Right ventricle myocardium superior (tissue), 1 donor: ENCODE results near the gene NLGN1. TPM values are rescaled to one million over a fixed set of nuclear protein-coding genes. Genes with fewer than 3 reads are reported as not detected.
"Not testable (repeated sequence)": the region's sequence is repeated elsewhere in the genome, so short reads cannot be mapped to it uniquely, and the experiment has no call there.

Source experiments
- ATAC-seq: fragments of 200-7000 bp; cut with Tn5 transposase; one replicate; pipeline ENCODE4 v1.9.1; 2020; ENCODE audit warnings: mild to moderate bottlenecking; ENCODE audit not compliant: poor library complexity
- DNase-seq: peaks from one replicate; pipeline ENCODE4 v3.0.0-alpha.2; 2020
- intact Hi-C: fragments of 100-400 bp; cut with DNase I; formaldehyde crosslinking; loops from one replicate; pipeline ENCODE4 v1.11.2; 2022
- total RNA-seq: library from RNA; stranded (reverse); fragmentation: NEBNext Ultra II Directional; extraction: Animal tissue kit (Norgen Biotek cat#: 25700); gene quantifications from one replicate; pipeline ENCODE4 v1.2.1, GENCODE V29; 2021
- donor health status: DM: no; HTN: yes; CAD: no; lungs with severe emphysema.

NLGN1 gene
- total RNA-seq, 1 donor from 2014 or later, result 7.8 TPM

DNA sequence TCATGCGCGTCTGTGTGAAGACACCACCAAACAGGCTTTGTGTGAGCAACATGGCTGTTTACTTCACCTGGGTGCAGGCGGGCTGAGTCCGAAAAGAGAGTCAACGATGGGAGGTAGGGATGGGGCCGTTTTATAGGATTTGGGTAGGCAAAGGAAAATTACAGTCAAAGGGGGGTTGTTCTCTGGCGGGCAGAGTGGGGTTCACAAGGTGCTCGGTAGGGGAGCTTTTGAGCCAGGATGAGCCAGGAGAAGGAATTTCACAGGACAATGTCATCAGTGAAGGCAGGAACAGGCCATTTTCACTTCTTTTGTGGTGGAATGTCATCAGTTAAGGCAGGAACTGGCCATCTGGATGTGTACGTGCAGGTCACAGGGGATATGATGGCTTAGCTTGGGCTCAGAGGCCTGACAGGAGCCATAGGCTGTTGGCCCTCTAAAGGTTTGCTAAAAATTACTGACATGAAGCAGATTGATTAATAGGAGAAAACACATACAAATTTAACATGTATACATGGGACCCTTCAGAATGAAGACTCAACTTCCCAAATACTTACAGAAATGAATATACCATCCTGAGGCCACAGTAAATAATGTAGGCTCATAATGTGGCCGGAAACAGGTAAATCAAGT is 834.6 kb downstream of the NLGN1 start:
- ATAC-seq, DNase-seq, intact Hi-C loops: not testable (repeated sequence)

DNA sequence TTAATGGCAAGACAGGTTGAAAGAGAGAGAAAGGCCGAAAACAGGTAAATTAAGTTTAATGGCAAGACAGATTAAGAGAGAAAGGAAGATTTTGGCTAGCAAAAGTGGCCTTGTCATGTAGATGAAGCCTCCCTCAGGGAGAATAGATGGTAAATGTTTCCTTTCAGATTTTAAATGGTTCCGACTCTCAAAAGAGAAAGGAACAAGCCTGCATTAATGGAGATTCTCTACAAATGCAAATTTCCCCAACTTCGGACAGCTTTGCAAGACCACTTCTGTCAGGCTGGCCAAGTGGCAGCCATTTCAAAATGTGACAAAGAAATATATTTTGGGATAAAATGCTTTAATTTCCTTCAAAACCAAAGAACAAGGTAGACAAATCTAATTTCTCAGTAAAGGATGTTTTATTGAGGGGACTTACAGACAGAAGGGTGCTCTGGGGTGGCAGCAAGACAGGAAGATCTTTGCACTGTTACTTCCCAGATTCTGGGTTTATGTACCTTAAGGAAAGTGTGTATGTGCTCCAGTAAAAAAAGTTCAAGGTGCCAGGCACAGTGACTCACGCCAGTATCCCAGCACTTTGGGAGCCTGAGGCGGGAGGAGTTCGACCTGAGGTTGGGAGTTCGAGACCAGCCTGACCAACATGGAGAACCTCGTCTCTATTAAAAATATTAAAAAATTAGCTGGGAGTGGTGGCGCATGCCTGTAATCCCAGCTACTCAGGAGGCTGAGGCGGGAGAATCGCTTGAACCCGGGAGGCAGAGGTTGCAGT is 835.3 kb downstream of the NLGN1 start:
- DNase-seq, result no peak
- ATAC-seq, result no peak
- intact Hi-C loops, result no loop called here

GRCh38 chr3:174233511-174233910 is 836.0 kb downstream of the NLGN1 start:
- intact Hi-C loops, result no loop called here
- ATAC-seq (no peak), DNase-seq (no peak)

DNA sequence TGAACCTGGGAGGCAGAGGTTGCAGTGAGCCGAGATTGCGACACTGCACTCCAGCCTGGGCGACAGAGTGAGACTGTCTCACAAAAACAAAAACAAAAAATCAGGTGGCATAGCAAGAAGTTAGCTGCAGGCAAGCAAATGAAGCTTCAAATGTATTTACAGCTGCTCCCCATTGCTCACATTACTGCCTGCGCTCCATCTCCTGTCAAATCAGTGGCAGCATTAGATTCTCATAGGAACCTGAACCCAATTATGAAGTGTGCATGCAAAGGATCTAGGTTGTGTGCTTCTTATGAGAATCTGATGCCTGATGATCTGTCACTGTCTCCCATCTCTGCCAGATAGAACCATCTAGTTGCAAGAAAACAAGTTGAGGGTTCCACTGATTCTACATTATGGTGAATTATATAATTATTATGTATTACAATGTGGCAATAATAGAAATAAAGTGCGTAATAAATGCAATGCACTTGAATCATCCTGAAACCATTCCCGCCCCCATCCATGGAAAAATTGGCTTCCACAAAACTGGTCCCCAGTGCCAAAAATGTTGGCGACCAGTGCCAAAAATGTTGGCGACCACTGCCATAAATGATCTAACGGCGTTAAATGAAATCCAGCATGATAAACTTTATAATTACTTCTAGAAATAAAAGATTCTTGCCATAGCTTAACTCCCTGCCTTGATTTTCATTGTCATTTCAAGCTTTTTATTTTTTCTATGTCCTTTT is 844.9 kb downstream of the NLGN1 start:
- DNase-seq (no peak), ATAC-seq (no peak)
- intact Hi-C loops, result no loop called here

- intact Hi-C loops, result no loop called here
- ATAC-seq (no peak), DNase-seq (no peak)
These were observed 845.6 kb downstream of the NLGN1 start for GRCh38 chr3:174243171-174243570.

DNA sequence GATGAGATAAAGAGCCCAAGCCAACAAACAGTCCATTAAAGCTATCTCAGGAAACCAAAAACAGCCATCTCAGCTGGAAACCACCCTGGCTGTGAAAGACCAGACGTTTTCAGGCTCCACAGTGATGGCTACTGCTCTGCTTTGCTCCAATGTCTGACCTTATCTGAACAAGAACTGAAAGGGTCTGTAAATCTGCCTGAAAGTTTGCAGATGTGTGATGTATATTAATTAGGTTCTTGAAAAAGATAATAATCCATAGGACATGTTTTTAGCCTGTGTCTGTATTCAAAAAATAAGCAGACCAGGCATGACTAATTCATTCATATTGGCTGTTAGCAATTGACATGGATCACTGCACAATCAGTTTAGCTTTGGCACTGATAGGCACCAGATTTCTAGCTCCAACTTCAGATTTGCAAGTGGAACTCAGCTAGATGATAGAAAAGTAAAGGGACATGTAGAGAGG is 850.2 kb downstream of the NLGN1 start:
- DNase-seq, result no peak
- no peak for ATAC-seq
- intact Hi-C loops, result no loop called here

DNA sequence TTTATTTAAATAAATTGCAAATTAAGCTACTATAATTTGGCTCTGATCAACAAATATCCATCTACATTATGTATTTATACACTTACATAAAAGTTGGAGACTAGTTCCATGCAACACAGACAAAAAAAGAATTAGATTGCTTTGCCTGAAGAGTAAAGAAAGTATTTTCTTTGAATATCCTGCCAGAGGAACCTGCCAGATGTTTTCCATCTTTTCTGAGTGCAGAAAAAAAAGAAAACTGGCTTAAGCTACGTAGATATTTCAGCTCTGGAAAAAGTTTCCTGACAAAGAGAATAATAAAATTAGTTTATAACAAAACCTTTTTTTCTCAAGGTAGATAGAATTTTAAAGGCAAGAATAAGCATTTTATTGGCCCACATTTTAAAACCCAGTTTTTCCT is 854.1 kb downstream of the NLGN1 start:
- no peak for DNase-seq
- intact Hi-C loops, result no loop called here
- ATAC-seq, result no peak

- intact Hi-C loops, result no loop called here
- no peak for ATAC-seq
- no peak for DNase-seq
These were observed 855.8 kb downstream of the NLGN1 start for GRCh38 chr3:174253196-174253823.

DNA sequence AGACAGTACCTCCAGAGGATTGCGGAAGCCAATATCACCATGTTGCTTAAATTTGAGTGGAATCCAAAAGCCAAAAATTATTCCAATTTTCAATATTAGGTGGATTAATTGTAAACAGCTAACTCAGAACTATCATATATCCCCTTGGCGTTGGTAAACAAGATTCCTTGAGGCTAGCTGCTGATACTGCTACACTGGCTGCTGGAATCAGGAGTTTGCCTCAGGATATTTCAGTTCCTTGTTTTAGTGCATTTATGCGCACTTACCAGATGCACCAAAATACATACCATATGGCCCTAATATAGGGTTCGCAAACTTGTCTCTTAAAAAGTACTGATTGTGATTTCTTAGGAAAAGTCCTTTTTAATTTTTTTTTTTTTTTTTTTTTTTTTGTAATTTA is 856.4 kb downstream of the NLGN1 start:
- intact Hi-C loops, result no loop called here
- ATAC-seq, result no peak
- DNase-seq, result no peak

DNA sequence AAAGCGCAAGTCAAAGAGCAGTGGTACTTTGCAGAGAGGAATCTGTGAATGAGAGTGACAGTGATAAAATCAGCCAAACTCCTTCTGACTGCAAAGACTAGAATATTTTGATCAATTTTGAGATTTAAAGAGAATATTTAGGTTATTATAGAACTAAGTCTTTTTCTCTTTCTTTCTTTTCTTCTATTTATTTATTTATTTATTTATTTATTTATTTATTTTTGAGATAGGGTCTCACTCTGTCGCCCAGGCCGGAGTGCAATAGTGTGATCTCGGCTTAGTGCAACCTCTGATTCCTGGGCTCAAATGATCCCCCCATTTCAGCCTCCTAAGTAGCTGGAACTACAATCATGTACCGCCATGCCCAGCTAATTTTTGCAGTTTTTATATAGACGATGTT is 857.9 kb downstream of the NLGN1 start:
- DNase-seq (no peak), ATAC-seq (no peak)
- intact Hi-C loops, result no loop called here

DNA sequence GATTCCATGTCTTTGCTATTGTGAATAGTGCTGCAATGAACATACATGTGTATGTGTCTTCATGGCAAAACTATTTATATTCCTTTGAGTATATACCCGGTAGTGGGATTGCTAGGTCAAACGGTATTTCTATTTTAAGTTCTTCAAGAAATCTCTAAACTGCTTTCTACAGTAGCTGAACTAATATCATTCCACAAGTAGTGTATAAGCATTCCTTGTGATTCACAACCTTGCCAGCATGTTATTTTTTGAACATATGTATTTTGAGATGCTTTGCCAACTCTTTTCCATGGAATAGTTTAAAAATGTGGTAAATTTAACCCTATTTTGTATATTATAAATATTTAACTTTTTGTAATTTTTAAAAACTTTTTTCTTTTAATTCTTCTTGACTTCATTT is 868.9 kb downstream of the NLGN1 start:
- intact Hi-C loops, result no loop called here
- ATAC-seq (no peak), DNase-seq (no peak)

DNA sequence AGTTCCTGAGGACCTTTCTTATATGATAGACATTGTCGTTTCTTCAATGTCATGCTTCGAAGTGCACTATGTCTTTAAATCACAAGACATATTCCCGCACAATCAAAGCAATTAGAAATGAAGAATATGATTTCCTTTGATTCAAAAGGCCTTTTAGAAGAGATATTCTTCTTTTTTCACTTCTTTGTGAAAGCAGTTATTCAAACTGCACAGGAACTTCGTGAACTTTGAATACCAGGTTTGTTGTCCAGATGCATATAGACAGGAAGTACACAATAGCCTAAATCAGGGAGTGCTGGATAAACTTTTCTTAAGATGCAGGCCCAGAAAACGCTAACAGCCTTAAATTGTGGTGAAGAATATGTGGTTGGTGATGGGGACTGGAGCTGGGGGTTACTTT is 870.5 kb downstream of the NLGN1 start:
- DNase-seq, result no peak
- intact Hi-C loops, result no loop called here
- ATAC-seq, result no peak

DNA sequence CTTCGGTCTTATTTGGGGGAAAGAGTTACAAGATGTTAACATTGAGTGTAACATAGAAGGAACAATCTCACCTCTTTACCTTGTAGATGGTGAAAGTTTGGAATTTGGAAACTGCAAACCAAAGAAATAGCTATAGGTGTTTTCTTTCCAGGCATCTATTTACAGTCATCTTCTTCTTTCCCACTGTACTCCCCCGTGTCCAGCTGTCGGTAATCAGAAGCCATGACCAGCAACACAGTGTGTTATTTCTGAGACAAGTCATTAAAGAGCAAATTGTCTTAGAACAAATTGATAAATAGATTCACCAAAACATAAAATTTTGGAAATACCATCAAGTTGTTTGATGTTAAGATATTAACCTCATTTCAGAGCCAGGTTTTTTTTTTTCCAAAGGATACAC is 871.0 kb downstream of the NLGN1 start:
- ATAC-seq, result no peak
- intact Hi-C loops, result no loop called here
- DNase-seq, result no peak

DNA sequence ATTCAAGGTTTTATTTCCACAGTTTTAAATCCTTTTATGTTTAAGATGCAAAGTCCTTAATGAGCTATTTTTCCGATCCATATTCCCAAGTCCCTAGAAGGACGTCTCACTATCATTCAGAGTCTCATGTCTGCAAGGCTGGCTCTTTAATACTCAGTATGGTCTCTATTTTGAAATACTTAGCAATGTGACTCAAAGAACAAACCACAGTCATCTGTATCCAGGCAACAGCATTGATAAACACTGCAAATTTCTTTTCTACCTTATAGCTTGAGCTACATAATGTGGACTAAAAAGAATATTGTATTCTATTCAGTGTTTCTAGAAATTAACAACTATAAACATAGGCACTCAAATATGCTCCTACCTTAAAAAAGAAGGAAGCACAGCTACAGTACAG is 873.3 kb downstream of the NLGN1 start:
- DNase-seq (no peak), ATAC-seq (no peak)
- intact Hi-C loops, result no loop called here

GRCh38 chr3:174275336-174275735 is 877.8 kb downstream of the NLGN1 start:
- ATAC-seq (no peak), DNase-seq (no peak)
- intact Hi-C loops, result no loop called here

DNA sequence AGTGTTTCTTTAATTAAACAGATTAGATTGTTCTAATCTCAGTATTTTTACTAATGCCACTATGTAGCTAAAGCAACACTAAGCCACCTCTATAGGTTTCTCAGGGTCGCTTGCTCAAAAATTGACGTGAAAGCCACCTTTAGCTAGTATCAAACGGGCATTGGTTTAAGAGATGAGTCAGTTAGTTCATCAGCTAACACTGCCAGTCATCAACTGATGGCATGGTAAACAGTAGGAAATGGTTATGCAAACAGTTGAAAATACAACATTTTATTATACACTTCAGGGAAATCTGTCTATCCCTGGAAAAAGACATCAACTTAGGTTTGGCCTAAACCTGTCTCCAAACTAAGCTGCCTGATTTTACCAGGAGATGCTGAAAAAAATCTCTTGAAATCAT is 879.3 kb downstream of the NLGN1 start:
- intact Hi-C loops, result no loop called here
- DNase-seq, result no peak
- ATAC-seq, result no peak

DNA sequence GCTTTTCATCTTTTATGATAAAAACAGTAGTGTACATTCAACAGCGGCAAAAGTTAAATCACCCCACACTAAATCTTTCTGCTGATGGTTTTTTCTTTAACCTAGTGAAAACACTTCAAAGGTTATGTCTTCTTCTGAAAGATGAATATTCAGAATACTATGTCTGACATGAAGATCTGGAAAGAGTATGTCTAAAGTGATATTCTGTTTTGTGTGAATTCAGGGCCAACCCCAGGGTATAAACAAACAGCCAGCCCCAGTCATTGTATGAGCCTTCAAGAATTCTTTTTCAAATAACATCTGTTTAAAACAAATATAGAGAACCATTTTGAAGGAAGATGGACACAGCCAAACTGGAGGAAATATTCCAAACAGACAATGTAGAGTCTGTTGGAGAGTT is 880.5 kb downstream of the NLGN1 start:
- no peak for ATAC-seq
- intact Hi-C loops, result no loop called here
- DNase-seq, result no peak

GRCh38 chr3:174280186-174280585 is 882.6 kb downstream of the NLGN1 start:
- no peak for ATAC-seq
- intact Hi-C loops, result no loop called here

GRCh38 chr3:174285242-174285864 is 887.8 kb downstream of the NLGN1 start:
- intact Hi-C loops, result no loop called here
- no peak for ATAC-seq
- no peak for DNase-seq

More at GRCh38 chr3:174280186-174280585, 882.6 kb downstream of the NLGN1 start:
- DNase-seq, result no peak
